Upper lobe of left lung (tissue), 6 donors: ENCODE data around the gene PTEN. TPM values are rescaled to one million over a fixed set of nuclear protein-coding genes. Genes with fewer than 3 reads are reported as not detected.
"Not testable (repeated sequence)": the region's sequence is repeated elsewhere in the genome, so short reads cannot be mapped to it uniquely, and the experiment has no call there.

Experiments used
- ATAC-seq, 2 donors: fragments of 200-7000 bp; cut with Tn5 transposase; one replicate each; pipeline ENCODE4 v1.9.1; 2022; ENCODE audit warnings: mild to moderate bottlenecking in 2 of 2, moderate library complexity in 2 of 2; ENCODE audit not compliant: low FRiP score in 2 of 2
- DNase-seq, 2 donors: peaks; one replicate each; pipeline ENCODE4 v3.0.0-alpha.2; 2019 to 2020
- H3K27ac ChIP-seq, 4 donors: fragments of 200-600 bp; sonication (generic); one replicate each; pipeline ENCODE4 v1.5.1; 2016 to 2019
- H3K27me3 ChIP-seq, 4 donors: fragments of 200-600 bp; sonication (generic); one replicate each; pipeline ENCODE4 v1.5.1; 2017 to 2019
- H3K36me3 ChIP-seq, 4 donors: fragments of 200-600 bp; sonication (generic); one replicate each; pipeline ENCODE4 v1.5.1; 2016 to 2019
- H3K4me1 ChIP-seq, 4 donors: fragments of 200-600 bp; sonication (generic); one replicate each; pipeline ENCODE4 v1.5.1; 2018 to 2019
- H3K4me3 ChIP-seq, 4 donors: fragments of 200-600 bp; sonication (generic); one replicate each; pipeline ENCODE4 v1.5.1; 2017 to 2019; ENCODE audit warnings: mild to moderate bottlenecking in 2 of 4, moderate library complexity in 1 of 4
- H3K9me3 ChIP-seq, 4 donors: fragments of 200-600 bp; sonication (generic); one replicate each; pipeline ENCODE4 v1.5.1; 2018 to 2019
- EP300 ChIP-seq, 4 donors: sonication (generic); formaldehyde crosslinking; IDR thresholded peaks; one replicate each; pipeline ENCODE4 v1.5.1; 2017; ENCODE audit warnings: antibody characterized with exemption in 4 of 4, control low read depth in 2 of 4
- POLR2A ChIP-seq, 4 donors: fragments of 450-650 bp; IDR thresholded peaks; one replicate each; pipeline ENCODE4 v1.5.1; 2016 to 2017; ENCODE audit warnings: antibody characterized with exemption in 4 of 4, mild to moderate bottlenecking in 2 of 4
- POLR2AphosphoS5 ChIP-seq, 2 donors: sonication (generic); formaldehyde crosslinking; IDR thresholded peaks; one replicate each; pipeline ENCODE4 v1.5.1; 2017; ENCODE audit warnings: antibody characterized with exemption in 2 of 2
- WGBS, 2 donors: methylation state at CpG; one replicate each; pipeline ENCODE4 v1.1.5; 2017 to 2018; 5-methylcytosine and 5-hydroxymethylcytosine counted together
- total RNA-seq, 6 donors: library from RNA; depleted of rRNA in 4 of 6; stranded (reverse); fragments of >200 nt in 4 of 6; gene quantifications; one replicate each; pipeline versions ENCODE4 v1.1.0 to v1.2.1, GENCODE V29; 2016 to 2021
- TF ChIP-seq, protein P1 (sequence below), 6 experiments: fragments of 450-650 bp in 4 of 6; fragments of 200-600 bp in 2 of 6; sonication (generic) in 2 of 6; IDR thresholded peaks; one replicate each; pipeline ENCODE4 v1.5.1; 2016 to 2019; ENCODE audit warnings: antibody characterized with exemption in 6 of 6
- donor health status: DM: no; HTN: no; CAD: no; lungs with moderate emphysema.
- donor health status: DM: no; HTN: yes; CAD: no; lungs with severe emphysema.

Gene PTEN
- total RNA-seq, 6 donors from 2014 or later, result 63.3 to 177 (median 99.0) TPM

DNA sequence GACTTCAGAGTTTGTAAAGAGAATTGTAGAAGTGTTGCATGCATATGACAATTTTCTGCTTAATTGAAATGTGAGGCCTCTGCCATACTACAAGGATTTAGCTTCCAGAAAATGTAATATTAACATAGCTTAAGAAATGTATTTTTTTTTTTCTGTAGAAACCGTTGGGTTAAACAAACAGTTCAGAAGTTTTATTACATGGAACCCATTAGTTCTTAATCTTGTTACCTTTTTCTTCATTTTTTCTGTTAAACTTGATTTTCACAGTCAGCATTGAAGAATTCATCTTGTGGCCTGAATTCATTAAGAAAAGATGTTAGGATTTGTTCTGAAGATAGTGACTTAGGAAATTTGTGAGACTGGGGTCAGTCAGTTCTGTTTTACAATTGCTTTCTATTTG, 4.9 kb downstream of the PTEN start:
- peaks cover 0 to 3% (median 0%) of the 10 kb centered on the region in 4 donors for H3K36me3 ChIP-seq
- H3K27ac ChIP-seq, result peak overlapping the region; percentile 53 to 100 (median 98)
- no peak for TF ChIP-seq EP300 (IDR thresholded peaks at IDR 0.05)
- TF ChIP-seq POLR2AphosphoS5 (IDR thresholded peaks at IDR 0.05), result no peak
- TF ChIP-seq, protein P1, sequence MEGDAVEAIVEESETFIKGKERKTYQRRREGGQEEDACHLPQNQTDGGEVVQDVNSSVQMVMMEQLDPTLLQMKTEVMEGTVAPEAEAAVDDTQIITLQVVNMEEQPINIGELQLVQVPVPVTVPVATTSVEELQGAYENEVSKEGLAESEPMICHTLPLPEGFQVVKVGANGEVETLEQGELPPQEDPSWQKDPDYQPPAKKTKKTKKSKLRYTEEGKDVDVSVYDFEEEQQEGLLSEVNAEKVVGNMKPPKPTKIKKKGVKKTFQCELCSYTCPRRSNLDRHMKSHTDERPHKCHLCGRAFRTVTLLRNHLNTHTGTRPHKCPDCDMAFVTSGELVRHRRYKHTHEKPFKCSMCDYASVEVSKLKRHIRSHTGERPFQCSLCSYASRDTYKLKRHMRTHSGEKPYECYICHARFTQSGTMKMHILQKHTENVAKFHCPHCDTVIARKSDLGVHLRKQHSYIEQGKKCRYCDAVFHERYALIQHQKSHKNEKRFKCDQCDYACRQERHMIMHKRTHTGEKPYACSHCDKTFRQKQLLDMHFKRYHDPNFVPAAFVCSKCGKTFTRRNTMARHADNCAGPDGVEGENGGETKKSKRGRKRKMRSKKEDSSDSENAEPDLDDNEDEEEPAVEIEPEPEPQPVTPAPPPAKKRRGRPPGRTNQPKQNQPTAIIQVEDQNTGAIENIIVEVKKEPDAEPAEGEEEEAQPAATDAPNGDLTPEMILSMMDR (IDR thresholded peaks at IDR 0.05), result no peak
- TF ChIP-seq POLR2A (IDR thresholded peaks at IDR 0.05), result no peak
- H3K4me3 ChIP-seq, result peak overlapping the region; percentile 8 to 85 (median 72)
- no peak for ATAC-seq
- WGBS, 2 donors, result 7 to 19% methylated on average over 1 of the region's 1 CpG
- peaks cover 35 to 51% (median 46%) of the 10 kb centered on the region in 4 donors for H3K4me1 ChIP-seq
- no peak for DNase-seq
- H3K27me3 ChIP-seq, result no peaks in the 10 kb centered on the region
- no peaks in the 10 kb centered on the region for H3K9me3 ChIP-seq

DNA sequence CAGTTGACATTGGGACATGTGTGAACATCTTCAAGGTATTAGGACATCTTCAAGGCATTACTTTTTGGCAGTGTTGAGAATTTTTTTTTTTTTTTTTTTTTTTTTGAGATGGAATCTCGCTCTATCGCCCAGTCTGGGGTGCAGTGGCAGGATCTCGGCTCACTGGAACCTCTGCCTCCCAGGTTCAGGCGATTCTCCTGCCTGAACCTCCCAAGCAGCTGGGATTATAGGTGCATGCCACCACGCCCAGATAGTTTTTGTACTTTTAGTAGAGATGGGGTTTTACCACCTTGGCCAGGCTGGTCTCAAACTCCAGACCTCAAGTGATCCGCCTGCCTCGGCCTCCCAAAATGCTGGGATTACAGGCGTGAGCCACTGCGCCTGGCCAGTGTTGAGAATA, 5.7 kb downstream of the PTEN start:
- ATAC-seq, H3K9me3 ChIP-seq, H3K36me3 ChIP-seq, DNase-seq, H3K27me3 ChIP-seq: not testable (repeated sequence)
- peak overlapping the region in 2 of 4 donors; percentile 76 to 85 for H3K4me3 ChIP-seq
- peaks cover 38 to 58% (median 50%) of the 10 kb centered on the region in 4 donors for H3K4me1 ChIP-seq
- H3K27ac ChIP-seq, result peak overlapping the region in 2 of 4 donors; percentile 16 to 100
- WGBS, 2 donors, result 83 to 85% methylated on average over 9 of the region's 9 CpGs

DNA sequence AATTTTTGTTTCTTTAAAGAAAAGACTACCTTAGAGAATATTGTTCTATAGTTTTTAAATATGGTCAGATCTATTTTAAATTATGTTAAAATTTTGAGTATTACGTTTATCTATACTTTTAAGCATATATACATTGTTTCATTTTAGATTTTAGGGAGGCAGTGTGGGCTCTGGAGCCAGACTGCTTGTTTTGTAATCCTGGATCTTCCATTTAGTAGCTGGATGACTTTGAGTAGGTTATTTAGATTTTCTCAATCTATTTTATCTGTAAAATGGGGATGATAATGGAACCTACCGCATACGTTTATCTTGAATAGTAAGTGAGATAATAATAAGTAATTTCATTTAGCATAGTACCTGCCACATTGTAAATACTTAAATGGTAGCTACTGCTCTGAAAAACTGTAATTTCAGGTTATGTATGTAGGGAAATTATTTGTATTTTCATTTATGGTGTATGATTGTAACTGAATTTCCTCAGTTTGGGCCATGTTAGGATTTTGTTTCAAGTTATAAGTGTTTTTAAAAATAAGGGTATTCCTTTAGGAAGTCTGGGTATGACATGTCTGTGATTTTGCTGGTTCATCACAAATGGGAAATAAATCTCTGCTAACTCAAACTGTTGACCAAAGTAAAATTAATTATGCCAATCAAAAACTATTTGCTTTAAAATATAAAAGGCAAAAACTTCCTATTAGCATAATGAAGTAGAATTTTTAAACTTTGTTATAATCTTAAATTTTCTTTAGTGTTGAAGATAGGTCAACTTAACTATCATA, 6.5 kb downstream of the PTEN start:
- peak overlapping the region in 2 of 4 donors; percentile 32 to 100 for H3K27ac ChIP-seq
- no peaks in the 10 kb centered on the region for H3K27me3 ChIP-seq
- H3K9me3 ChIP-seq, result no peaks in the 10 kb centered on the region
- no peak for TF ChIP-seq POLR2AphosphoS5 (IDR thresholded peaks at IDR 0.05)
- TF ChIP-seq, protein P1 (IDR thresholded peaks at IDR 0.05), result no peak
- TF ChIP-seq EP300 (IDR thresholded peaks at IDR 0.05), result no peak
- TF ChIP-seq POLR2A (IDR thresholded peaks at IDR 0.05), result no peak
- WGBS, 2 donors, result 77 to 82% methylated on average over 3 of the region's 3 CpGs
- H3K4me1 ChIP-seq, result peaks cover 40 to 65% (median 57%) of the 10 kb centered on the region in 4 donors
- DNase-seq (no peak), ATAC-seq (no peak)
- peak overlapping the region in 2 of 4 donors; percentile 5 to 76 for H3K4me3 ChIP-seq
- H3K36me3 ChIP-seq, result peaks cover 0 to 3% (median 0%) of the 10 kb centered on the region in 4 donors

DNA sequence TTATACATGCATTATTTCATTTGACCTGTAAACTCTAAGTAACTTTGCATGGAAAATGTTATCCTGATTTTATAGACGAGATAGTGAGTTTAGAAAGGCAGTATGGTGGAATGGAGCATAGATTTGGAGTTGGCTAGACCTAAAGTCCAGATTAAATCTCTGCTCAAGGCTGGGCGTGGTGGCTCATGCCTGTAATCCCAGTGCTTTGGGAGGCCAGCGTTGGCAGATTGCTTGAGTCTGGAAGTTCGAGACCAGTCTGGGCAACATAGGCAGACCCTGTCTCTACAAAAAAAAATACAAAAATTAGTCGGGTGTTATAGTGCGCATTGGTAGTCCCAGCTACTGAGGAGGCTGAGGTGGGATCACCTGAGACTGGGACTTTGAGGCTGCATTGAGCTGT, 9.4 kb downstream of the PTEN start:
- Histone ChIP-seq H3K9me3 (no peaks in the 10 kb centered on the region), H3K4me1 (peaks cover 56 to 79% (median 67%) of the 10 kb centered on the region in 4 donors), H3K4me3 (no peak overlapping the region), H3K36me3 (peaks cover 0 to 3% (median 0%) of the 10 kb centered on the region in 4 donors), H3K27me3 (no peaks in the 10 kb centered on the region), H3K27ac (peak overlapping the region in 3 of 4 donors; percentile 11 to 26 (median 16))
- ATAC-seq (no peak), DNase-seq (no peak)
- TF ChIP-seq POLR2A (IDR thresholded peaks at IDR 0.05), result no peak
- no peak for TF ChIP-seq EP300 (IDR thresholded peaks at IDR 0.05)
- TF ChIP-seq POLR2AphosphoS5 (IDR thresholded peaks at IDR 0.05), result no peak
- TF ChIP-seq, protein P1 (IDR thresholded peaks at IDR 0.05), result no peak
- 83 to 94% methylated on average over 6 of the region's 6 CpGs for WGBS, 2 donors

DNA sequence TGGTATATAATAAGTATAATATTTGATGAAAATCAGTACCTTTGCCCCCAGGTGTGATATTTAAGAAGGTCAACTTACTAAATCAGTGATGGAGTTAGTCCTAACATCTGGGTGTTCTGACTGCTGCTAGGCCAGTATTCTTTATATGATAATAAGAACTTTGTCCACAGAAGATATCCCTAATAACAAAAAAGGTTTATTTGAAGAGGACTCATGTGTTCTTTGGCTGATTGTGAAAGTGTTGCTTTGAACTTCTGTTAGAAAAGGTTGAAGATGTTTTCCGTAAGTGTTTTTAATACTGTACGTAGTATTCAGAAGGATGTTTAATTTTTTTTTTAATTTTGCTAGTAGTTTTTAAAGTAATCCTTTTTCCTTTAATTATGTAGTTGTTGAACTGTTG, 10.2 kb downstream of the PTEN start:
- WGBS, 2 donors, result 67 to 74% methylated on average over 2 of the region's 2 CpGs
- H3K27ac ChIP-seq, result peak overlapping the region in 1 of 4 donors; percentile 4
- H3K4me1 ChIP-seq, result peaks cover 56 to 76% (median 60%) of the 10 kb centered on the region in 4 donors
- DNase-seq, result no peak
- H3K36me3 ChIP-seq, result peaks cover 0 to 3% (median 1%) of the 10 kb centered on the region in 4 donors
- TF ChIP-seq POLR2A (IDR thresholded peaks at IDR 0.05) (no peak), POLR2AphosphoS5 (IDR thresholded peaks at IDR 0.05) (no peak), EP300 (IDR thresholded peaks at IDR 0.05) (no peak)
- TF ChIP-seq, protein P1 (IDR thresholded peaks at IDR 0.05), result no peak
- H3K4me3 ChIP-seq, result no peak overlapping the region
- no peak for ATAC-seq
- H3K27me3 ChIP-seq, result no peaks in the 10 kb centered on the region
- H3K9me3 ChIP-seq, result no peaks in the 10 kb centered on the region
